HL-60 (cell line): Measurements from ENCODE around the gene ANKRD30B. TPM values are rescaled to one million over a fixed set of nuclear protein-coding genes. Genes with fewer than 3 reads are reported as not detected.

Experiments used
- DNase-seq, 2 experiments: peaks; one replicate each; pipeline ENCODE4 v3.0.0-alpha.2; 2010 to 2020; ENCODE audit warnings: low read depth in 1 of 2, low spot score in 1 of 2
- H3K27ac ChIP-seq: fragments of 250-450 bp; sonication (Bioruptor Pico); replicated peaks from 2 replicates; pipeline ENCODE4 v1.5.1; 2020; ENCODE audit warnings: mild to moderate bottlenecking, moderate library complexity
- H3K27me3 ChIP-seq: fragments of 250-450 bp; sonication (Bioruptor Pico); 2 replicates; pipeline ENCODE4 v1.5.1; 2021; ENCODE audit warnings: mild to moderate bottlenecking, moderate library complexity; ENCODE audit not compliant: insufficient read depth, poor library complexity, severe bottlenecking
- H3K4me3 ChIP-seq: replicated peaks from 2 replicates; pipeline ENCODE4 v1.5.1; 2011; ENCODE audit warnings: mild to moderate bottlenecking, control low read depth, low read length; ENCODE audit not compliant: insufficient read depth
- GABPA ChIP-seq: IDR thresholded peaks from 2 replicates; pipeline ENCODE4 v1.6.1; 2012; ENCODE audit warnings: low read depth
- POLR2AphosphoS5 ChIP-seq: IDR thresholded peaks from 2 replicates; pipeline ENCODE4 v1.6.1; 2012; ENCODE audit warnings: low read depth
- SPI1 ChIP-seq: IDR thresholded peaks from 2 replicates; pipeline ENCODE4 v1.6.1; 2012; ENCODE audit warnings: low read depth, mild to moderate bottlenecking, borderline replicate concordance
- microRNA-seq: library from miRNA; unstranded; fragments of <30 nt; microRNA quantifications from one replicate; pipeline ENCODE4, GENCODE V29; 2018
- TF ChIP-seq, protein P1 (sequence below): IDR thresholded peaks from 2 replicates; pipeline ENCODE4 v1.6.1; 2012; ENCODE audit warnings: low read depth; ENCODE audit not compliant: insufficient replicate concordance
- TF ChIP-seq, protein P2 (sequence below): IDR thresholded peaks from one replicate; pipeline ENCODE4 v1.5.1; 2011; ENCODE audit warnings: low read length, control low read depth, inconsistent platforms; ENCODE audit not compliant: insufficient read depth

Gene ANKRD30B

DNA sequence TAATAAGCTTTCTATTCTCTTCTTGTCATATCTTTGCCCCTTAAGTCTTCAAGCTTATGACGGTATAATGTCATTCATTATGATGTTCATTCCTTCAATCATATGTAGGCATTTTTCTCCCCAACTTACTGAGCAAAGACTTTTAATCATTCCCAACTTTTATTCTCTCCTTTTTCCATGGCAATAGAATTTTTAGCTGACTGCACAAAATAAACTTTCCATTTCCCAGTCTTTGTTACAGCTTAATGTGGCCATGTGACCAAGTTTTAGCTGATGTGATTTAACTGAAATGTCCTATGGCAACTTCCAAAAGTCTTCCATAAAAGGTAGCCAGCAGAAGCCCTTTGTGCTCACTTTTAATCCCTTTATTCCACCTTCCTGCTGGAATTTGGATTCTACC is 152.5 kb downstream of the ANKRD30B start:
- Histone ChIP-seq H3K4me3 (no peak overlapping the region), H3K27ac (no peak overlapping the region), H3K27me3 (no peaks in the 10 kb centered on the region)
- no peak for DNase-seq
- TF ChIP-seq, protein P1, sequence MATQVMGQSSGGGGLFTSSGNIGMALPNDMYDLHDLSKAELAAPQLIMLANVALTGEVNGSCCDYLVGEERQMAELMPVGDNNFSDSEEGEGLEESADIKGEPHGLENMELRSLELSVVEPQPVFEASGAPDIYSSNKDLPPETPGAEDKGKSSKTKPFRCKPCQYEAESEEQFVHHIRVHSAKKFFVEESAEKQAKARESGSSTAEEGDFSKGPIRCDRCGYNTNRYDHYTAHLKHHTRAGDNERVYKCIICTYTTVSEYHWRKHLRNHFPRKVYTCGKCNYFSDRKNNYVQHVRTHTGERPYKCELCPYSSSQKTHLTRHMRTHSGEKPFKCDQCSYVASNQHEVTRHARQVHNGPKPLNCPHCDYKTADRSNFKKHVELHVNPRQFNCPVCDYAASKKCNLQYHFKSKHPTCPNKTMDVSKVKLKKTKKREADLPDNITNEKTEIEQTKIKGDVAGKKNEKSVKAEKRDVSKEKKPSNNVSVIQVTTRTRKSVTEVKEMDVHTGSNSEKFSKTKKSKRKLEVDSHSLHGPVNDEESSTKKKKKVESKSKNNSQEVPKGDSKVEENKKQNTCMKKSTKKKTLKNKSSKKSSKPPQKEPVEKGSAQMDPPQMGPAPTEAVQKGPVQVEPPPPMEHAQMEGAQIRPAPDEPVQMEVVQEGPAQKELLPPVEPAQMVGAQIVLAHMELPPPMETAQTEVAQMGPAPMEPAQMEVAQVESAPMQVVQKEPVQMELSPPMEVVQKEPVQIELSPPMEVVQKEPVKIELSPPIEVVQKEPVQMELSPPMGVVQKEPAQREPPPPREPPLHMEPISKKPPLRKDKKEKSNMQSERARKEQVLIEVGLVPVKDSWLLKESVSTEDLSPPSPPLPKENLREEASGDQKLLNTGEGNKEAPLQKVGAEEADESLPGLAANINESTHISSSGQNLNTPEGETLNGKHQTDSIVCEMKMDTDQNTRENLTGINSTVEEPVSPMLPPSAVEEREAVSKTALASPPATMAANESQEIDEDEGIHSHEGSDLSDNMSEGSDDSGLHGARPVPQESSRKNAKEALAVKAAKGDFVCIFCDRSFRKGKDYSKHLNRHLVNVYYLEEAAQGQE, result no peak
- TF ChIP-seq SPI1 (no peak), GABPA (no peak), POLR2AphosphoS5 (no peak)
- TF ChIP-seq, protein P2, sequence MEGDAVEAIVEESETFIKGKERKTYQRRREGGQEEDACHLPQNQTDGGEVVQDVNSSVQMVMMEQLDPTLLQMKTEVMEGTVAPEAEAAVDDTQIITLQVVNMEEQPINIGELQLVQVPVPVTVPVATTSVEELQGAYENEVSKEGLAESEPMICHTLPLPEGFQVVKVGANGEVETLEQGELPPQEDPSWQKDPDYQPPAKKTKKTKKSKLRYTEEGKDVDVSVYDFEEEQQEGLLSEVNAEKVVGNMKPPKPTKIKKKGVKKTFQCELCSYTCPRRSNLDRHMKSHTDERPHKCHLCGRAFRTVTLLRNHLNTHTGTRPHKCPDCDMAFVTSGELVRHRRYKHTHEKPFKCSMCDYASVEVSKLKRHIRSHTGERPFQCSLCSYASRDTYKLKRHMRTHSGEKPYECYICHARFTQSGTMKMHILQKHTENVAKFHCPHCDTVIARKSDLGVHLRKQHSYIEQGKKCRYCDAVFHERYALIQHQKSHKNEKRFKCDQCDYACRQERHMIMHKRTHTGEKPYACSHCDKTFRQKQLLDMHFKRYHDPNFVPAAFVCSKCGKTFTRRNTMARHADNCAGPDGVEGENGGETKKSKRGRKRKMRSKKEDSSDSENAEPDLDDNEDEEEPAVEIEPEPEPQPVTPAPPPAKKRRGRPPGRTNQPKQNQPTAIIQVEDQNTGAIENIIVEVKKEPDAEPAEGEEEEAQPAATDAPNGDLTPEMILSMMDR, result no peak

Small RNA genes lying within 50 kb of the gene (microRNA-seq; reads per million reads assigned to microRNA genes)
- gene MIR3156-2, result not detected
